ENCODE measurements around the gene OR7C1.
"Not testable (repeated sequence)": the region's sequence is repeated elsewhere in the genome, so short reads cannot be mapped to it uniquely, and the experiment has no call there.

OR7C1 gene

DNA sequence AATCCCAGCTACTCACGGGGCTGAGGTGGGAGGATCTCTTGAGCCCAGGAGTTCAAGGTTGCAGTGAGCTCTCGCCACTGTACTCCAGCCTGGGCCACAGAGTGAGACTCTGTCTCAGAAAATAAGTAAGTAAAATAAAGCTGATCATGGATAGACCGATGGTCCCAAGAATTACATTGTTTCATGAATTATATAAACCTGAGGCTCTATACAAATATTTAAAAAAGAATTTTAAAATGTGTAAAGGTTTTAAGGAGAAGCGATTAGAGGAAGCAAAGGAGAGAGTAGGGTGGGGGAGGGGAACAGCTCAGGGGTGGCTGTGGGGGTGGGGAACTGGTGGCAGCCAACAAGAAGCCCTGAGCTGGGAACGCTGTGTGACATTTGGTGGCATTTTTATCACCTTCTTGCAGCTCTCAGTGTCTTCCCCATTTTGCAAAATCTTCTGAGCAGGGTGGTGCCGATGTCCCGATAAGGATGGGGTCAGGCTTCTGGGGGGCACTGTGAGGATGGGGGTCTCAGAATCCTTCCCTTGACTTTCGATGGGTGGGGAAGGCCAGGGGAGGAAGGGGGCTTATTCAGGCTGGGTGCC lies 51.5 kb downstream of the OR7C1 start:
- DNase-seq: not testable (repeated sequence)

DNA sequence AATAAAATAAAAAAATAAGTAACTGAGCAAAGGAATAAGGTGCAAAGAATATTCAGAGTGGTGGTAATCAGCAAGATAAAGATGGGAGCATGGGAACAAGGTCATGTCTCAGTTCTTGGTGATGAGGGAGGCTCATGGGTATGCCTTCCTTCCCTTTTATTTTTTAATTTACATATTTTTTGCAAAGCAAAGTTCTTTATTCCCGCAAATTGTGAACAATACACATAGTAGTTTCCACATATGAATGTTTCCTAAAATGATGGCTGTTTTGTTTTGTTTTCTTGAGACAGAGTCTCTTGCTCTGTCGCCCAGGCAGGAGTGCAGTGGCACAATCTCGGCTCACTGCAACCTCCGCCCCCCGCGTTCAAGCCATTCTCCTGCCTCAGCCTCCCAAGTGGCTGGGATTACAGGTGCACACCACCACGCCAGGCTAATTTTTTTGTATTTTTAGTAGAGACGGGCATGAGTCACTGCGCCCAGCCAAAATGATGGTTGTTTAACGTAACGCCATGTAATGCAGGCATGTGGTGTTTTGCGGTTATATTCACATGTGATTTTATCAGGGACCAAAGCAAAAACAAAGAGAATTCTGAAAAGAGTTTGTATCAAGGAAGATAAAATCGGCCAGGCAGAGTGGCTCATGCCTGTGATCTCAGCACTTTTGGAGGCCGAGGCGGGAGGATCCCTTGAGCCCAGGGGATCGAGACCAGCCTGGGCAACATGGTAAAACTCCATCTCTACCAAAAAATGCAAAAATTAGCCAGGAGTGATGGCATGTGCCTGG lies 52.2 kb downstream of the OR7C1 start:
- DNase-seq: no peak

DNA sequence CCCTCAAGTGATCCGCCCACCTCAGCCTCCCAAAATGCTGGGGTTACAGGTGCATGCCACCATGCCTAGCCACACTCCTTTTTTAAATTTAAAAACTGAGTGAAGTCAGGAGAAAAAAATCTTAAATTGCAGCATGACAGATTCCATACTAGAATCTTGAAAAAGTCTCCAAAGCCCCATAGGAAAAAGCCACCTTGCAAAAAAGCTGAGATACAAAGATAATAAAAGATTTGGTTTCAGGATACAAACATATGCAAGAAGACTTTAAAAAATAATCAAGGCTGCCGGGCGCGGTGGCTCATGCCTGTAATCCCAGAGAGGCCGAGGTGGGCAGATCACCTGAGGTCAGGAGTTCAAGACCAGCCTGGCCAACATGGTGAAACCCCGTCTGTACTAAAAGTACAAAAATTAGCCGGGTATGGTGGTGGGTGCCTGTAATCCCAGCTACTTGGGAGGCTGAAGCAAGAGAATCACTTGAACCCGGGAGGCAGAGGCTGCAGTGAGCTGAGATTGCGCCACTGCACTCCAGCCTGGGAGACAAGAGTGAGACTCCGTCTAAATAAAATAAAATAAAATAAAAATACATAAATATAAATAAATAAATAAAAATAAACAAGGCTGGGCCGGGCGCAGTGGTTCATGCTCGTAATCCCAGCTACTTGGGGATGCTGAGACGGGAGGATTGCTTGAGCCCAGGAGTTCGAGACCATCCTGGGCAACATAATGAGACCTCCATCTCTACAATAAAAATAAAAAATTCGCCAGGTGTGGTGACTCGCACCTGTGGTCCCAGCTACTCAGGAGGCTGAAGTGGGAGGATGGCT lies 53.1 kb downstream of the OR7C1 start:
- not testable (repeated sequence) for DNase-seq

DNA sequence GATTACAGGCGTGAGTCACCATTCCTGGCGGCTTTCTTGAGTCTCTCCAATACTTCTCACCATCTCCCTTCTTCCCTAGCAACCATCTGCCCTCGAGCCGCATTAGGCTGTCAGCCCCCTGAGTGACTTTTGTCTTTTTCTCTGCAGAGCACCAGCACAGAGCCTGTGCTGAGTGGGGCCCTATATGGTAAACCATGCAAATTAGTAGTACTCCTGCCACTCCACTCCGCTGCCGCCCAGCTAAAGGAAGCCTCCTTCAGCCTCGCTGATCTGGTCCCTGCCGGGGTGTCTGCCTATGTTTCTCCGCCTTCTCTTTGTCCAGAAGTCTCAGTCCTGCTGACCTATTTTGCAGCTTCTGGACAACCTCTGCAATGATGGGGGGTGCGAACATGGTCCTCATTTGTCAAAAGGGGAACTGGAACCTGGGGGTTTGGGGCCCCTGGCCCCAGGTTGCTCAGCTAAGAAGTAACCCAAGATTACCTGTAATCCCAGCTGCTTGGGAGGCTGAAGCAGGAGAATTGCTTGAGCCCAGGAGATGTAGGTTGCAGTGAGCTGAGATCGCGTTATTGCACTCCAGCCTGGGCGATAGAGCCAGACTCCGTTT lies 54.3 kb downstream of the OR7C1 start:
- DNase-seq: not testable (repeated sequence)

DNA sequence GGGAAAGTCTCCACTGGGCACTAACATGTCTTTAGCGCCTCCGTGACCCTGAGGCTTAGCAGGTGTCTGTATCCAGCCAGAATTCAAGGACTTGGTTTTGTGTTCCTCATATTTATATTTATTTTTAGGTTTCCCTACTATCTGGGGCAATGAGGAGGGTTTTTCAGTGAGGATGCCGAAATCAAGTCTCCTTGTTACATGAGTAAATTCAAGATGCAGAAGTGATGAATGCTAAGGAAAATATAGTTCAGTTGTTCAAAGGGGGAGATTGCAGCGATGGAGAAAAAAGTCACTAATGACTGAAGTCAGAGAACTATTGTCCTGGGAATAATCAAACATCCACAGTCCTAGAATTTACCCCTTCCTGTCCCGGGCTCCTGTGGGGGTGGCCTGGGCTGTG lies 55.8 kb downstream of the OR7C1 start:
- DNase-seq: no peak

DNA sequence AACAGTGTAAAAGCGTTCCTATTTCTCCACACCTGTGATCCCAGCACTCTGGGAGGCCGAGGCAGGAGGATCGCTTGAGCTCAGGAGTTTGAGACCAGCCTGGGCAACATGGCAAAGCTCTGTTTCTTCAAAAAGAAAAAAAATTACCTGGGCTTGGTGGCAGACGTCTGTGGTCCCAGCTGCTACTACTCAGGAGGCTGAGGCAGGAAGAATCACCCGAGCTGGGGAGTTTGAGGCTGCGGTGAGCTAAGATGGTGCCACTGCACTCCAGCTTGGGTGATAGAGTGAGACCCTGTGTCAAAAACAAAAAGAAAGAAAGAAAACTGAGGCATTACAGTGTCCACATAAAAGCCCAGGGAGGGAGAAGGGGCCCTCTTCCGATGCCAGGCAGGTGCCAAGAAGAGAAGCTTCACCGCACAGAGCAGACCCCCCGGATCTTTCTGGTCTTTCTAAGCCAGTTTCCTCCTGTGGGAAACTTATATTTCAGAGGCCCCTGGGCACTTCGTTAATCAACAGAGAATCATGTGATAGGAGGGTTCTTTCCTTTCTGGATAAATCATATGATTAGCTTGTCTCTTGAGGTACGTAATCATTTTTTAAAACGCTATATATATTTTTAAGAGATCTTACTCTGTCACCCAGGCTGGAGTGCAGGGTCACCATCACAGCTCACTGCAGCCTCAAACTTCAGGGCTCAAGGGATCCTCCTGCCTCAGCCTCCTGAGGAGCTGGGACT lies 56.7 kb downstream of the OR7C1 start, which contains the start of gene ADGRE2:
ADGRE2 (minus strand) TSS at position 451 of the 736 bp plus-strand sequence. CDS start 1,804 bp downstream, outside the sequence.
- not testable (repeated sequence) for DNase-seq

DNA sequence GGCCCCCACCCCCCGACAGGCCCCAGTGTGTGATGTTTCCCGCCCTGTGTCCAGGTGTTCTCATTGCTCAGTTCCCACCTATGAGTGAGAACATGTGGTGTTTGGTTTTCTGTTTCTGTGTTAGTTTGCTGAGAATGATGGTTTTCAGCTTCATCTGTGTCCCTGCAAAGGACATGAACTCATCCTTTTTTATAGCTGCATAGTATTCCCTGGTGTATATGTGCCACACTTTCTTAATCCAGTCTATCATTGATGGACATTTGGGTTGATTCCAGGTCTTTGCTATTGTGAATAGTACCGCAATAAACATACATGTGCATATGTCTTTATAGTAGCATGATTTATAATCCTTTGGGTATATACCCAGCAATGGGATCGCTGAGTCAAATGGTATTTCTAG lies 57.3 kb downstream of the OR7C1 start:
- not testable (repeated sequence) for DNase-seq

DNA sequence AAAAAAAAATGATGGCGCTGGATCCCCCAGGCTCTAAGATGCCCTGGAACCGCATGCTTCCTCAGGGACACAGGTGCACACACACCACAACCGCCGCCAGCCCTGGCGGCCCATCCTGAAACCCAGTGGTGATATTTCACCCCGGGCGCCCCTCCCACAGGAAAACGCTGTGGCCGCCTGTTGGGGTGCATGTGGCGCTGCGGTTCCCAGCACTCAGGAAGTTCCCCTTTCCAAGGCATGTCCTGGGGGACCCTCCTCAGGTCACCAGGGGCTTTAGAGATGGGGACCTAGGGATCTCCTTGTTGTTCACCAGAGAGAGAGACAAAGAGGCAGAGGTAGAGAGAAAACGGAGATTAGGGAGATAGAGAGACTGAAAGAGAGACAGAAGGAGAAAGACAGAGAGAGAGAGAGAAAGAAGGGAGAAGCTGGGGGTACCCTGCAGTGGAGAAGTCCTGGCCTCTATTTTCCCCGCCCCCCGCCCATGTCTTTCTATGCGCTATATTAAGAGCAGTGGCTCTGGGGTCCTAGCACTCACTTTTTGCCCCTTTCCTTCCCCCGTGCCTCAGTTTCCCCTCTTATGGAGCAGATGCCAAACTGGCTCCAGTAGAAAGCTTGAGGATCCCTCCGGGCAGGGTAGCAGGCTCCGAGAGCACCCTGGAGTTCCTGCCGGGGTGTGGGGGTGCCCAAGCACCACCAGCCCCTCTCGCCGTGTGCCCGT lies 59.0 kb downstream of the OR7C1 start:
- DNase-seq: no peak

DNA sequence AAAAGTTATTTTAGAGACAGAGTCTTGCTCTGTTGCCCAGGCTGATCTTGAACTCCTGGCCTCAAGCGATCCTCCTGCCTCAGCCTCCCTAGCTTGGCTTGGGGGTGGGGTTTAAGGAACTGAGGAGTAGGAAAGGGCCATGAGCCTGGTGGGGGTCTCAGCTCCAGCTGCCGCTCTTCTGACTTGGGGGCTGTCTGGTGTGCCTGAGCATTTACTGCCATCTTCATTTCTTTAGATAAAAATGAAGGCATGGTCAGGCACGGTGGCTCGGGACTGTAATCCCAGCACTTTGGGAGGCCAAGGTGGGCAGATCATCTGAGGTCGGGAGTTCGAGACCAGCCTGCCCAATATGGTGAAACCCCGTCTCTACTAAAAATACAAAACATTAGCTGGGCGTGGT lies 59.7 kb downstream of the OR7C1 start:
- DNase-seq: not testable (repeated sequence)

DNA sequence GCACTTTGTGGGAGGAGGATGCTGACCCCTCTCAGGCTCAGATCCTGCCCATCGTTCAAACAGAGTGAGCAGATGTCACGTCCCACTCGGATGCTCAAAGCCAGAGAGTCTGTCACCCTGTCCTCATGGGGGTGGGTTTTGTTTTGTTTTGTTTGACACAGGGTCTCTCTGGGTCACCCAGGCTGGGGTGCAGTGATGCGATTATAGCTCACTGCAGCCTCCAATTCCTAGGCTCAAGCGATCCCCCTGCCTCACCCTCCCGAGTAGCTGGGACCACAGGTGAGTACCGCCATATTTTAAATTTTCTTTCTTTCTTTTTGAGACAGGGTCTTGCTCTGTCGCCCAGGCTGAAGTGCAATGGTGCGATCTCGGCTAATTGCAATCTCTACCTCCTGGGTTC lies 60.6 kb downstream of the OR7C1 start:
- DNase-seq: no peak

DNA sequence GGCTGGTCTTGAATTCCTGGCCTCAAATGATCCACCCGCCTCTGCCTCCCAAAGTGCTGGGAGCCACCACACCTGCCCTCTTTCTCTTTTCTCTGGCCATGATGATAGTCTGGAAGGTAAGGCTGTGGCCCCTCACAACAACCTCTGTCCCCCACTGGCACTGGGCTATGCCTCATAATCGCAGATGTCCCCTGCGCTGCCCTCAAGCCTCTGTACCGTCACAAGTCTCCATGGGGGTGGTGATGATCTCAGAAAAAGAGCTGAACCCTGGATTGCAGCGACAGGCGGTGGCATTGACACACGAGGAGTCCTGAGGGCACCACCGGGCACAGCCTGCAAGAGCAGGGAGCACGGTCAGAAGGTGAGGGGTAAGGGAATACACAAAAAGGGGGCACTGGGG lies 61.3 kb downstream of the OR7C1 start:
- DNase-seq: not testable (repeated sequence)

DNA sequence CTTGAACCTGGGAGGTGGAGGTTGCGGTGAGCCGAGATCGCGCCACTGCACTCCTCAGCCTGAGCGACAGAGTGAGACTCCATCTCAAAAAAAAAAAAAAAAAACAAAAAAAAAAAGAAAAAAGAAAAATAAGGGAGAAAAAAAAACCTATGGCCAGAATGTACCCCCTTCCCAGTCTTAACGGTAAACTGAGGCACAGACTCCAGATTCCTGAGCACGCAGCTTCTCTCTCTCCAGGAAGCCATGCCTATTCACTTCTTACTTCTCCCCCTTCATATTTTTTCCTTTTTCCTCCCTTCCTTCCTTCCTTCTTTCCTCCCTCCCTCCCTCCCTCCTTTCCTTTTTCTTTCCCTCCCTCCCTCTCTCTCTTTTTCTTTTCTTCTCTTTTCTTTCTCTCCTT lies 62.0 kb downstream of the OR7C1 start:
- DNase-seq: no peak

DNA sequence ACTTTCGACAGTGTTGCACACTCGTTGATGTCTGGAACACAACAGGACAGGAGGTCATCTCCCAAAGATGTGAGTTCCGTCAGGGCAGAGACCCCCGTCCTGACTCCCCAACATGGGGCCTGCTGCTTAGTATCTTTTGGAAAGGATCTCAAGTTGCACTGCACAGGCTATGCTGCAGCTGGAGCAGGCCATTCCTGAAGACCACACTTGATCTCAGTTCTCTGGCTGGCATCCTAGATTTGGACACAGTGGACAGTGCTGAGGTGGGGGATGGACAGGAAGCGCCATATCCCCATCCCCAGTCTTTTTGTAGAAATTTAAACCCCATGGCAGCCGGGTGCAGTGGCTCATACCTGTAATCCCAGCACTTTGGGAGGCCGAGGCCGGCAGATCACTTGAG lies 62.5 kb downstream of the OR7C1 start:
- no peak for DNase-seq

DNA sequence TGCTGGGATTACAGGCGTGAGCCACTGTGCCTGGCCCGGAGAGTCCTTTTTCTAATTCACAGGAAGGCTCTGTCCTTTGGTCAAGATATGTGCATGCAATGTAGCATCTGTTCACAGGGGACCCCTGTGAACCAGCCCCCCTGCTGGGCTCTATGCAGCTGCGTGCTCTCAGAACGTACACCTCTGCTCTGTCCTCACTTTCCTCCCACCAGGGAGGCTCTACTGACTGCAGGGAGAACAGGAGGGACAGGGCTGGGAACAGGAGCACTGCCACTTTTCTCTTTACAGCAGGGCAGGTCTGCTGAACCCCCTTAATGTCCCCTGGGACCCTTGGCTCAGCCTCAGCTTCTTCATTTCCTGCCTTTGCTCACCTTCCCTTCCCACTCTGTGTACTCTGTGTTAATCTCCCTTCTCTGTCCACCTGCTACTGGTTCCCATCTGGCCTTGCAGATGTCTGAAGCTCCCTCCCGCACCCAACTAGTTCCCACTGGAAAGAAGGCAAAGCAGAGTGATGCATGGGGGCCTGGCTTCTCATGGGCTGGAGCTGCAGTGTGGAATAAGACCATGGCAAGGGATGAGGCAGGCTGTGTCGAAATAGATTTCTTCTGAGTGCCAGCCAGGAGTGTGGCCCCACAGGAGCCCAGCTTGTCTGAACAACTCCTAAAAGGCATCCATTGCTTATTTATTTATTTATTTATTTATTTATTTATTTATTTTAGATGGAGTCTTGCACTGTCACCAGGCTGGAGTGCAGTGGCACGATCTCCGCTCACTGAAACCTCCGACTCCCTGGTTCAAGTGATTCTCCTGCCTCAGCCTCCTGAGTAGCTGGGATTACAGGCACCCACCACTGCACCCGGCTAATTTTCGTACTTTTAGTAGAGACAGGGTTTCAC lies 63.8 kb downstream of the OR7C1 start:
- no peak for DNase-seq

DNA sequence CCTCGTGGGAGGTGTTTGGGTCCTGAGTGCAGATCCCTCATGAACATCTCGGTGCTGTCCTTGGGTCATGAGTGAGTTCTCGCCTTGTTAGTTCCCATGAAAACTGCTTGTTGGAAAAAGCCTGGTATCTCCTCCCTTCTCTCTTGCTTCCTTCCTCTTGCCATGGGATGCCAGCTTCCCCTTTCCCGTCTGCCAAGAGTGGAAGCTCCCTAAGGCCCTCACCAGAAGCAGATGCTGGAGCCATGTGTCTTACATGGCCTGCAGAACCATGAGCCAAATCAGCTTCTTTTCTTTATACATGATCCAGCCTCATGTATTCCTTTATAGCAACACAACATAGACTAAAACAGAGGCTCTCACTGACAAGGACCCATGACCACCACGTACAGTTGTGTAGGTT lies 64.8 kb downstream of the OR7C1 start:
- DNase-seq: no peak

DNA sequence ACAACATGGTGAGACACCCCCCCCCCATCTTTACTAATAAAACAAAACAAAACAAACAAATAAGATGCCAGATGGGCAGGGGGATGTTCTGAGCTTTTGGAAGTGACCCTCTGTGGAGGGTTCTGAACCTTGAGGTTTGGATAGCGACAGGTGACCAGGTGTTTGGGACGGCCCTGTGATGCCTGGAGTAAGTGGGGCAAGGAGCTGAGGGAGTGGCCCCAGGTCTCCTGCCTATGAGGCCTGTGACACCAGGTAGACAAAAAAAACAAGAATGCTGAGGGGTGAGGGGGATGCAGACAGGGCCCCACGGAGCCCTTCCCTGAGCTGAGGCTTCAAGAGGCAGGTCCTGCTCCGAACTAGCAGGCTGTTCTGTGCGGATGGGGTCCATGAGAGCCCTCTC lies 65.8 kb downstream of the OR7C1 start:
- no peak for DNase-seq

DNA sequence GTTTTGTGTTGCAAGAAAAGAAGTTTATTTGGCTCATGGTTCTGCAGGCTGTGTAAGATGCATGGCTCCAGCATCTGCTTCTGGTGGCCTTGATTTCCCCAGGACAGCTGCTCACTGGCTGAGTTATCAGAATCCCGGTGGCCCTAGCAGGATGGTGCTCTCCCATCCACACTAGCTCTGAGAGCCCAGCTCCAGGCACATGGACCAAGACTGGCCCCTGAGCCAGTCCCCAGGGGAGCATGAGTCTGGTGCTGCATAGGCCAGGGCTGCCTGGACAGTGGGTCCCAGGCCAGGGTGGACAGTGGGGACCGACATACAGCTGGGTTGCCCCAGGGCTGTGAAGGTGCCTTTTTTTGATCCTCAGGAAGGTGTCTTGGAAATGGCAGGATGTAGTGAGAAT lies 67.0 kb downstream of the OR7C1 start:
- DNase-seq: no peak

DNA sequence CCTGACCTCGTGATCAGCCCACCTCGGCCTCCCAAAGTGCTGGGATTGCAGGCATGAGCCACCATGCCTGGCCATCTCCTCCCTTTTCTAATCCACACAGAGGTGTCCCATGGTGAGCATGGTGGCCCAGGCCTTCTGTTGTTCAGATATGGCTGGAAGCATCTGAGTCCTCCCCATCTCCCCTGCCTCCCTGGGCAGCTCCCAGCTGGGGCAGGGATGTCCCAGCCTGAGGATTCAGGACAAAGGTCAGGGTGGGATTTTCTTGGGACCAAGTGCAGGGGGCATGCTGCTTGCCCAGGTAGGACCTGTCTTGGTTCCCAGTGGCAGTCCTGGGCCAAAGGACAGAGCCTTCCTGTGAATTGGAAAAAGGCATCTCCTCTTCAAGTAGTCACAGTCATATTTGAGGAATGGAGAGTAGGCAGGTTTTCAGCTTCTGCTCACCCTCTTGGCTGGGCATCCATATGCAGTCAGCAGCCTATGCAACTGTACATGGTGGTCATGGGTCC lies 67.5 kb downstream of the OR7C1 start:
- no peak for DNase-seq

DNA sequence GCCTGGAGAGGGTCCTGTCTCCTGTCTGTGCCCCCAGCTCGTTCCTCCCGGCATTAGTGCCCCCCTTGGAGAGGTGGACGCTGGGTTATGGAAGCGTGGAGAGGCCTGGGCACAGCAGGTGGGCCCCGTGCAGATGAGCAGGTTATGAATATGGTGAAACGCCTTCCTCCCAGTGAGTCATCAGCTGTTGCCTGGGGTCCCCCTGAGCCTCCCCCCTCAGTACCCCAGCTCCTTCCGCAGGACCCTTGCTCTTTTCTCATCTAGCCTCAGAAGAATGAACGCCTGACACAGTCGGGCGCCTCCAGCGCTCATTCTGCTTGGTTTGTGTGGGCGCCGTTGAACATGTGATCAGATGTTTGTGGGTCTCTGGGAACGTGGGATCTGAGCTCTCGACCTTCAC lies 69.1 kb downstream of the OR7C1 start:
- not testable (repeated sequence) for DNase-seq

DNA sequence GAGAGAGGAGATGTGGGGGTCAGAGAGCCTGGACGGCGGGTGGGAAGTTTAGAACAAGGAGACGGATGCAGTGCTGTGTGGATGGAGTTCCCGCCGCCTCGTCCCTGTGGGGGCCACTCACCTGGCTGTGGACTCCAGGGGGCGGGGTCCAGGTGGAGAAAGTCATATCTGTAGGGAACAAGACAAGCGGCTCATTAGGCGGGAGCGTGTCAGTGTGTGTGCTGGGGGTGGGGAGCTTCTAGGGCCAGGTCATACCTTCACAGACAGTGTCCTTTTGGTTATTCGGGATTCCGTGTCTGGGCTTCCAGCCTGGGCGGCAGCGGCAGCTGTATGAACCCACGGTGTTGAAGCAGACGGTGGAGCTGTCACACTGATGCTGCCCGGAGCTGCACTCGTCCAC lies 69.6 kb downstream of the OR7C1 start:
- DNase-seq: not testable (repeated sequence)

DNA sequence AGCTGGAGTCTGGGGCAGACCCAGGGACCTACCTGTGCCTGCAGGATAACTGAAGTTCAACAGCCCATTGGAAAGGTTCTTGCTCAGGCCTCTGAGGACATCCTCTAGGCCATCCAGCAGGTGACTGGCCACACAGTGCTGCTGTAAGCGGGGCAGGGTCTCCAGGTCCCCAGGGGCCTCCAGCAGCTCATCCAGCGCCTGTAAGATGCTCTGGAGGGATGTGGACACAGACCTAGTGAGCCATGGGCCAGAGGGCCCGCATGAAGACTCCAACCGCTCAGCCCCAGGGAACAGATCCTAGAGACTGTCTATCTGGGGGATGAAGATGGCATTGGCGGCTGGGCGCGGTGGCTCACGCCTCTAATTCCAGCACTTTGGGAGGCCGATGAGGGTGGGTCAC lies 70.6 kb downstream of the OR7C1 start:
- DNase-seq: no peak

All from SIG-M5 (cell line).